Mononuclear cell (primary cell): Measurements from ENCODE around the gene RGS18. TPM values are rescaled to one million over a fixed set of nuclear protein-coding genes. Genes with fewer than 3 reads are reported as not detected.
"Not testable (repeated sequence)": the region's sequence is repeated elsewhere in the genome, so short reads cannot be mapped to it uniquely, and the experiment has no call there.

Source experiments
- H3K27me3 ChIP-seq: 2 replicates; pipeline ENCODE4 v1.6.0; 2011; ENCODE audit warnings: low read length, control low read depth; ENCODE audit not compliant: insufficient read depth
- H3K4me1 ChIP-seq: 2 replicates; pipeline ENCODE4 v1.5.1; 2011; ENCODE audit warnings: mild to moderate bottlenecking, low read length, control low read depth; ENCODE audit not compliant: insufficient read depth
- H3K4me3 ChIP-seq: 2 replicates; pipeline ENCODE4 v1.5.1; 2011; ENCODE audit warnings: mild to moderate bottlenecking, low read length, moderate library complexity
- H3K9me3 ChIP-seq: 2 replicates; pipeline ENCODE4 v1.5.1; 2011; ENCODE audit warnings: low read depth, mild to moderate bottlenecking, control low read depth, low read length
- total RNA-seq: library from RNA; depleted of rRNA; stranded (reverse); fragments of >200 nt; gene quantifications from one replicate; pipeline ENCODE4 v1.2.3, GENCODE V29; 2012

Gene RGS18
- total RNA-seq, 1 donor, result 263 TPM

GRCh38 chr1:192186197-192186596, 27.9 kb downstream of the RGS18 start:
- Histone ChIP-seq H3K27me3 (no peaks in the 10 kb centered on the region), H3K4me1 (no peaks in the 10 kb centered on the region), H3K9me3 (no peaks in the 10 kb centered on the region), H3K4me3 (no peak overlapping the region)

GRCh38 chr1:192190066-192190465, 31.8 kb downstream of the RGS18 start:
- Histone ChIP-seq H3K27me3 (no peaks in the 10 kb centered on the region), H3K4me1 (no peaks in the 10 kb centered on the region), H3K9me3 (no peaks in the 10 kb centered on the region), H3K4me3 (no peak overlapping the region)

- H3K9me3 ChIP-seq, result peaks cover 8% of the 10 kb centered on the region
- H3K4me1 ChIP-seq, result no peaks in the 10 kb centered on the region
- H3K4me3 ChIP-seq, result no peak overlapping the region
- H3K27me3 ChIP-seq, result no peaks in the 10 kb centered on the region
Measured at GRCh38 chr1:192201303-192201702, 43.0 kb downstream of the RGS18 start.

- H3K9me3 ChIP-seq, result no peaks in the 10 kb centered on the region
- no peaks in the 10 kb centered on the region for H3K4me1 ChIP-seq
- H3K4me3 ChIP-seq, result no peak overlapping the region
- H3K27me3 ChIP-seq, result no peaks in the 10 kb centered on the region
Measured at GRCh38 chr1:192224396-192224795, 66.1 kb downstream of the RGS18 start.

- Histone ChIP-seq H3K9me3 (no peaks in the 10 kb centered on the region), H3K4me1 (no peaks in the 10 kb centered on the region), H3K4me3 (no peak overlapping the region), H3K27me3 (no peaks in the 10 kb centered on the region)
Measured at GRCh38 chr1:192224846-192225245, 66.6 kb downstream of the RGS18 start.

- Histone ChIP-seq H3K27me3 (no peaks in the 10 kb centered on the region), H3K4me3 (no peak overlapping the region), H3K4me1 (no peaks in the 10 kb centered on the region), H3K9me3 (no peaks in the 10 kb centered on the region)
Measured at GRCh38 chr1:192225266-192225665, 67.0 kb downstream of the RGS18 start.

- H3K27me3 ChIP-seq, result no peaks in the 10 kb centered on the region
- H3K4me1 ChIP-seq, result no peaks in the 10 kb centered on the region
- H3K4me3 ChIP-seq, result no peak overlapping the region
- H3K9me3 ChIP-seq, result no peaks in the 10 kb centered on the region
Measured at GRCh38 chr1:192225703-192226102, 67.4 kb downstream of the RGS18 start.

GRCh38 chr1:192227330-192227729, 69.1 kb downstream of the RGS18 start:
- Histone ChIP-seq H3K4me1 (no peaks in the 10 kb centered on the region), H3K9me3 (no peaks in the 10 kb centered on the region), H3K27me3 (no peaks in the 10 kb centered on the region), H3K4me3 (no peak overlapping the region)

- not testable (repeated sequence) for H3K4me3 ChIP-seq, H3K9me3 ChIP-seq, H3K27me3 ChIP-seq, H3K4me1 ChIP-seq
Measured at GRCh38 chr1:192227980-192228379, 69.7 kb downstream of the RGS18 start.

- H3K4me1 ChIP-seq, result no peaks in the 10 kb centered on the region
- no peaks in the 10 kb centered on the region for H3K9me3 ChIP-seq
- H3K27me3 ChIP-seq, result no peaks in the 10 kb centered on the region
- H3K4me3 ChIP-seq, result no peak overlapping the region
Measured at GRCh38 chr1:192232817-192233417, 74.7 kb downstream of the RGS18 start.

GRCh38 chr1:192235127-192235526, 76.9 kb downstream of the RGS18 start:
- H3K27me3 ChIP-seq, result no peaks in the 10 kb centered on the region

More at GRCh38 chr1:192235127-192235526, 76.9 kb downstream of the RGS18 start:
- H3K4me3 ChIP-seq, result no peak overlapping the region
- no peaks in the 10 kb centered on the region for H3K4me1 ChIP-seq
- H3K9me3 ChIP-seq, result no peaks in the 10 kb centered on the region

Other genes with a start within 250 kb of the RGS18 start
- gene RGS21, start 158.5 kb downstream of the RGS18 start, total RNA-seq, result not detected